ENCODE measurements around the gene OR2A14.

DNA sequence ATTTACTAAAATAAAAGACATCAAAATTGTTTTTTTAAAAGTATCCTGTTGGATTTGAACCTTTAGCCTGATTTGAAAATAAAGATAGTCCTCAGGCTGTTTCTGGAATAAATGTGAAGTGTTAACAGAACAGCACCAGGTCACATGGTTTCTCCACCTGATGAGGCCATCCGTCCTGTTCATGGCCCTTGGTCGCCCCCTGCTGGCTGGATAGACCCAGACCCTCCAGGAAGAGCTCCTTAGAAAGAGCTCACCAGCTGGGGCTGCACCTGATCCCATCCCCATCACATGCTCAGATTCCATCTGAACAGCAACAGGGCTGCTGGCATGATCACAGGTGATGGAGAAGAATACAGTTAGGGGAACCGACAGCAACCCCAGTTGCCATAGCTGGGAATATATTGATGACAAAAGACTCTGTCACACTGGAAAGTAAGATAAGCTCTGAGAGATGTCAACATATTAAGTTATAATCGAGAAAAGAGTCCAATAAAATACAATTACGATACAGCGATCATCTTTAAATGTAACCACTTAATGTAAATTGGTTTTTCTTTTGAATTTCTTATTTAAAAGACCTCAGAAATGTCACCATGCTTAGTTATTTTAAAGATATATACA, 4.8 kb downstream of the OR2A14 start:
- peak; percentile 30 to 79 (median 68) for TF ChIP-seq CTCF (IDR thresholded peaks at IDR 0.05)
- no peak for TF ChIP-seq POLR2A (IDR thresholded peaks at IDR 0.05)
- no peak for TF ChIP-seq POLR2AphosphoS5 (IDR thresholded peaks at IDR 0.05)

All from gastroesophageal sphincter (tissue), 3 donors.